NCI-H1048 (cell line): Measurements from ENCODE around the gene OR4K14.
"Not testable (repeated sequence)": the region's sequence is repeated elsewhere in the genome, so short reads cannot be mapped to it uniquely, and the experiment has no call there.

ENCODE experiments used
- DNase-seq: peaks from one replicate; lab custom pipeline; 2025; lab: John Stamatoyannopoulos, UW

The OR4K14 gene

GRCh38 chr14:20019257-20019865, at the start of gene OR4K14:
OR4K14 (minus strand) TSS chr14:20019307; CDS start chr14:20015193, 4,114 bp downstream.
- no peak for DNase-seq

GRCh38 chr14:20059745-20060144, 40.6 kb upstream of the OR4K14 start, which contains the start of gene OR4L1:
OR4L1 (plus strand) TSS chr14:20060045; CDS start chr14:20060045, 0 bp downstream.
- no peak for DNase-seq

- no peak for DNase-seq
These were observed 29.1 kb upstream of the OR4K14 start for GRCh38 chr14:20048202-20048601.

GRCh38 chr14:20044243-20044642, 25.1 kb upstream of the OR4K14 start:
- no peak for DNase-seq

- no peak for DNase-seq
These were observed 16.8 kb upstream of the OR4K14 start, which contains the start of gene OR4K13 for GRCh38 chr14:20035938-20036337. OR4K13 (minus strand) TSS chr14:20036038; CDS start chr14:20034758, 1,280 bp downstream.

GRCh38 chr14:20035449-20035848, 16.3 kb upstream of the OR4K14 start:
- DNase-seq, result no peak

GRCh38 chr14:20031058-20031457, 12.0 kb upstream of the OR4K14 start:
- DNase-seq, result no peak

- DNase-seq, result no peak
These were observed 11.0 kb downstream of the OR4K14 start for GRCh38 chr14:20008156-20008555.

- DNase-seq, result no peak
These were observed 16.8 kb downstream of the OR4K14 start for GRCh38 chr14:20002319-20002718.

- DNase-seq, result no peak
These were observed 17.2 kb downstream of the OR4K14 start, which contains the start of gene OR4Q2 for GRCh38 chr14:20001863-20002262. OR4Q2 (plus strand) TSS chr14:20002163.

- no peak for DNase-seq
These were observed 25.7 kb downstream of the OR4K14 start for GRCh38 chr14:19993438-19993837.

GRCh38 chr14:19975291-19975690, 43.8 kb downstream of the OR4K14 start, which contains the start of gene OR4K15:
OR4K15 (plus strand) TSS chr14:19975591; CDS start chr14:19975591, 0 bp downstream.
- DNase-seq, result no peak

- no peak for DNase-seq
These were observed 44.3 kb downstream of the OR4K14 start for GRCh38 chr14:19974844-19975243.

- DNase-seq, result not testable (repeated sequence)
These were observed 49.4 kb downstream of the OR4K14 start for GRCh38 chr14:19969735-19970134.
